Nucleus accumbens (tissue), 56 donors: ENCODE measurements around the gene MAP4K4.

Experiments
- DNase-seq, 56 donors: peaks; one replicate each; lab custom pipeline; 2025; lab: John Stamatoyannopoulos, UW

MAP4K4 gene

DNA sequence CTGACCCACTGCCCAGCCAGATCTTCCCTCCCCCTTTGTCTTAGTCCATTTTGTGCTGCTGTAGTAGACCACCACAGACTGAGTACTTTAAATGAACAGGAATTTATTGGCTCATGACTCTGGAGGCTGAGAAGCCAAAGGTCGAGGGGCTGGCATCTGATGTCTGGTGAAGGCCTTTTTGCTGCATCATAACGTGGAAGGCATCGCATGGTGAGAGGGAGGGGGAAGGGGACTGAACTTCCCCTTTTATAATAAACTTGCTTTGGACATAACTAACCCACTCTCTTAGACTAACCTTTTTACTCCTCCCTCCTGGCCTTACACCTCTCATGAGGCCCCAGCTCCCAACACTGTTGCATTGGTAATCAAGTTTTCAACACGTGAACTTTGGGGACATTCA is 83.8 kb downstream of the MAP4K4 start:
- DNase-seq: no peak

DNA sequence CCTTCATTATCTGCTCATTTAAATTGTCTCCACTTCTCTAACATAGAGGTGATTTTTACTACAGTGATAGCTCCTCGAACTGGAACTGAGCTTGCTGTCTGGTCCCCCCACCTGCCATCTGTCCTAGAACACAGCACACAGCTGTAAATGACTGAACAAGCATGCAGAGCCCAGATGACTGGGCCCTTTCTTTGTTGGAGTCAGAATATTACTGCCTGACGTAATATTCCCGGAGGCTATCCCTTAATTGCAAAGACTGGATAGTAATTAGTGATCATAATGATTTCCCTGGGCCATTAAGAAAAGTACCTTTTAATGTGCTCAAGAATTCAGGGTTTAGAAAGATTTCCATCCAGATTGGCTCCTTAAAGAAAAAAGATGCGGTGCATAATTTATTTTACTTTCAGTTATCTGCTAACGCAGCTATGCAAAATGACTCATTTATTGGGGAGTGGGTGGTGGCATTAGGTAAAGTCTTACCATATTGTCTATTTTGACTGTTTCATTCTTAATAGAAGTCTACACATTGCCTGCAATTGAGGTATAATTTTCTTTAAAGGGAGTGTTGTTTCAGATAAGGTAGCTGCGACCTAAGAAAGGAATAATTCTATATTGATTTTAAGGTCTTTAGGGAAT is 84.4 kb downstream of the MAP4K4 start:
- DNase-seq: peak in 11 of 56 donors; percentile 20 to 46 (median 35)

DNA sequence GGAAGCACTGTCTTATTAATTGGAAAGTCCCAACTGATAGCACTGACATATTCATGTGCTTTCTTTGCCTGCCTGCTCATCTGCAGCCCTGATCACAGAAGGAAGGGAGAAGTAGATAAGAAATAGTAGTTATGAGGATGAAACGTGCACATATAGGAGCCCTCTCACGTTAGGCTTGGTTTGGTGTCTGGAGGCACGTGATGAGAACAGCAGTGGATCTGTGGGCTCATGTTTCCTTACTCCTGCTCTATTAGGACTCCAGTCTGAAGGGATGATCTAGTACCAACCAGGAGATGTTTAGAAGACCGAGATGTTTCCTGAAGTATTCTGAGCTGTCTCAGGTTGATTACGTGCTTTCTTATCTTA is 84.9 kb downstream of the MAP4K4 start:
- no peak for DNase-seq

DNA sequence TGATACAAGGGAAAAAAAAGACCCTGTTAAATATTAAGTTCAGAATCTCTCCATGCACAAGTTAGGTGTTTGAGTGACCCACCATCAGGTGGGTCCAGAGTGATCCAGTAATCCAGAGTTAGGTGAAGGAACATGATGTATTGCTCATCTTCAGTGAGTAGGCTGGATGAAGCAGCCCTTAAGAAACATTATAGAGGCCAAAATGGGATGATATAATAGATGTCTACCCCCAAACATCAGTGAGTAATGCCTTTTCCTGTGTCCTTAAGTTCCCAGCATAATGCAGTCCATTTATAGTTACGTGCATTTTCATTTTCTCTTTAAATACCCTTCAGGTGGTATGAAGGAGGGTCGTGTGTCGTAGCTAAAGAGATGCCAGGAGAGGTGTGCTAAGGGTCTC is 89.6 kb downstream of the MAP4K4 start:
- no peak for DNase-seq

DNA sequence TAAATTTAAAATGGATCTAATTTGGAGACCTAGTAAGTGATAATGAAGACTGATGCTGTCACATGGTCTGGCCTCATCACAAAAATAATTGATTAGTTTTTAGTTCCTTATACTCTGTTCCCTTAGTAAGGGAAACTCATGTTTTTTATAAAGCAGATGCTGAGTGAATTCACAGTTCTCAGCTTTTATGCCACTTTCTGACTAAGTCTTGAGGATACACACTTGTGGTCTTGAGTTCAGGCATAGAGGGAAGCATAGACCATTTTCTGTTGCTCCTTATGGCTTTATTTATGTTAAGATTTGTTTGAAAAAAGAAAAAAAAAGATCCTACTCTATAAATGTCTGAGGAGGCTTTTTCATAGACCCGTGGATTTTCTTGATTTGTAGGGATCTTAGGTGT is 91.1 kb downstream of the MAP4K4 start:
- DNase-seq: no peak

DNA sequence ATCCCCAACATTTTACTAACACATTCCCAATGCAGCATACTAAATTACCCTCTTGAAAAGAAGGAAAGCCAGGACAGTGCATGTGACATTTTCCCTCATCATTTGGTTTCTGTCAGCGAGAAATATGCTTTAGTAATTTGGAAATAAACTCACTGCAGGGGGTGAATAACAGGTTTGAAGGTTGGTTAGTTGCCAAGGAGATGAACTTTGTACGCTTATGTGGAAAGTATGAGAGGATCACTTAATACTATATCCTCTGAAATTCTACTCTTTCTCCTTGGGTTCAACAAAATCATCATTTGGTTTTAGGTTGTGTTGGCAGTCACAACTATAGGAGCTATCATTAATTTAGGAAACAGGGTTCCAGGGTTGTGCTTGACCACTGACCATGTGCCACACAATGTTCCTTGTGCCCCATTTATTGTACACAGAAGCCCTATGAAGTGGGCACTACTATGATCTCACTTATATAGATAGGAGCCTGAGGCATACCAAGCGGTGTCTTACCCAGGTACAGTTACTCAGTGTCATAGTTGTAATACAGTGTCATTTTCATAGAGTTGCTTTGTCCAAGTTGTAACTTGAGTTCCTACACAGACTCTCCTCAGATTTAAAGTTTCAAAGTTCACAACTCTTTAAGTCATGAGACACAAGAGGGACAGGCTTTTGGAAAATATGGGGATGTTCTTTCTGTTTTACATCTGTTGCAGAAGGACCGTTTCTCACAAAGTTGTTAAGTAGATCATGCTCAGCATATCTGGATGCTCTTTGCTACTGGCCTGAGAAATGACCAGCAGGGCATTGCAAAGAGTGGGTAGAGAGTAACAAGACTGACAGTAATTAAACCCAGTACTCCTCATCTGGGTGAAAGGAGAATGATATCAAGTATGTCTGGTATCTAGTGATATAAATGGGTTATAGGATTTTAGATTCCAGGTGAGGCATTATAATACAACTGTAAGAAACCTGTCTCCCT is 91.8 kb downstream of the MAP4K4 start:
- DNase-seq: no peak

DNA sequence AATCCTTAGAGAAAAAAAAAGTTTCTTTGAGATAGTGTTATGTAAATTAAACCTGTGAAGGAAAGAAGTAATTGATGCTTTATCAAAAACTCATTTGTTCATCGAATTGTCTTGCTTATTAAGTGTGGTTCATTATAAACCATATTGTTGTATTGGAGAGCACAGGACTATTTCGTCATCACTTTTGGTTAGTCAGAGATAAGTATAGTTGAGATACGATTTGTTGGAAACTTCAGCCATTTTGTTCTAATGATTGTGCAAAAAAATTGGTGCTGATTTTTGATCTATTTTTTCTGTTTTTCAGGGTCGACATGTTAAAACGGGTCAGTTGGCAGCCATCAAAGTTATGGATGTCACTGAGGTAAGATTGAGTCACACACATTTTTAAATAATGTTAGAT is 92.9 kb downstream of the MAP4K4 start:
- DNase-seq: no peak

DNA sequence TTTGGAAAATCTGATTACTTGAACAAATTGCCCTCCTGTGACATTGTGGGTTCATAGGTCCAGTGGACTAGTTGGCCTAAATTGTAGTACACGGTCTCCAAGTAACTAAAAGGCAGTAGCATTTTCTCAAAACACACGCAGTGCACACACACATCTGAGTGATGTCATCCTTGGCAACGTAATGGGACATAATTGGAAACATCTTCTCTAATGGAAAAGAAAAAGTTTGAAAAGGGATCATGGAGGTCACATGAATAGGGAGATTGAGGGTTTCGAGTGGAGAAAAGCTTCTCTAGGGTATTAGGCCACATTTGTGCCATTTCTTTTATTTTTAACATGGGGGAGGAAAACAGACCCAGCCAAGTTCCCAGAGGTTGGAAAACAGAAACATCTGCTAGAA is 93.3 kb downstream of the MAP4K4 start:
- DNase-seq: no peak

DNA sequence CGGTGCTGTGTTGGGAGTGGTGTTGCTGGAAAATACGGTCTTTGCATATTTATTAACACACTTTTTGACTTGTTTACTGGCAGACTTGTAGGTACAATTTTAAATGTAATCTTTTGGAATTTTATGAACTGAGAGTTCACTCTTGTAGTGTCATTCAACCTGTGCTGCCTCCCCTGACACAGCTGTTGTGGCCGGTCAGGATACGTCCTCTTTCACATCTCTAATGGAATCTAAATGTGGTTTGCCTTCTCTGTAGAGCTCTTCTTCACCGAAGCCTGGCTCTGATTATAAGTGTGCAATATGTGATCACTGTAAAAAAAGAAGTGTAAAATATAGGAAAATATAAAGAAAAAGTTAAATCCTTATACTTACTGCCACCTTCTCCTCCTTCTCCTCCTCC is 94.7 kb downstream of the MAP4K4 start:
- DNase-seq: no peak

DNA sequence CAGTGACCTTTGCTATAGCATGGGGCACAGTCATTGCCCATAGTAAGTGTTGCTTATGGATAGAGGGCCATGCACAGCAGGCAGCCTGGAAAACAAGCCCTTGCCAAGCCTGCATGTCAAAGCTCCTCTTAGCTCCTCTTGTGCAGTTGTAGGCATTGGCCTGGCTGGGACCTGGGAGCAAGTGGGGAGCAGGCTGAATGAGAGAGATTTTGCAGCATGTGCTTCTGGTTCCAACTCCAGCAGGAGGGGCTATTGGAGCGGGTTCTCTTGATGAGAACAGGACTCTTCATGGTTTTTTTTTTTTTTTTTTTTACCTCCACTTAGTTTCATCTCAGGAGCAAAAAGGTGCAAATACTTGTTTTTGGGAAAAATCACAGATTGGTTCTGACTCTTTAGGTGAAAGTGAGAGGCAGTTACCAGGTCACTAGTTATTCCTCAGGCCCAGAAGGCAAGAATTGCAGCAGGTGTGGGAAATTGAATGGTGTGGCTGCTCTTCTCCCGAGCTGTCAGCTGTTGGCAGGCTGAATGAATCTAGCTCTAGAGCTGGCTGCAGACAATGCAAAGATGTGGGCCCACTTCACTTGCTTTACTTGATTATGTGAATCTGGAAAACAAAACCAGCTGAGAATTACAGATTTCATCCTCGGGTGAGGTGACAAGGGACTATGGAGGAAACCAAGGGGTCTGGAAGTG is 95.9 kb downstream of the MAP4K4 start:
- peak in 22 of 56 donors; percentile 23 to 71 (median 44) for DNase-seq

DNA sequence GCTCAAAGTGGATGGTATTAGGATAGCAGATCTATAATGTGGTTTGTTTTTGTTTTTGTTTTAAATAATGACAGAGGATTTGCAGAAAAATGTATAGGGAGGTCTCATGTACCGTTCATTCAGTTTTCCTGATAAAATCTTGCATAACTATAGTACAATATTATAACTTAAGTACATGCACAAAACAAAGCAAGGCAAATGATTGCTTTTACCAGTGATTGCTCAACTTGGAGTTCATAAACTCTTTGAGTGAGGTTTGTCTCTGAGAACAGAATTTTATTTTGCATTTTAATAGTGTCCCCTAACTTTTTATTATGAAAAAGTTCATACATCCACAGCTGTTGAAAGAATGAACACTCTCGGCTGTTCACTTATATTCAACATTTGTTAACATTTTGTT is 96.6 kb downstream of the MAP4K4 start:
- no peak for DNase-seq

DNA sequence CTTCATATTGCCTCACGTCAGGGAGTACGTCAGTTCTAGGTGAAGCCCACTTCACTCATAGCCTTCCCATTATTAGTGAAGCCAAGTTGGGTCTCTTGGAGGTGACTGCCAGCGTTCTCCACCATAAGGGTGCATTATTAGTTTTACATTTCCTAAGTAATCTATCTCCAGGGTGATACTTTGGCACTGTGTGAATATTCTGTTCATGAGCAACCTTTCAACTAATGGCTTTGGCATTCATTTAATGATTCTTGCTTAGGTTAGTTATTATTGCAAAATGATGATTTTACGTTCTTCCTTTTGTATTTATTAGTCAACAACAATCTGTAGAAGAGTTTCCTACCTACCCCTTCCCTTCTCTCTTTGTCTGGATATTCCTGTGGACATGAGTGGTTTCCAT is 97.5 kb downstream of the MAP4K4 start:
- DNase-seq: no peak

DNA sequence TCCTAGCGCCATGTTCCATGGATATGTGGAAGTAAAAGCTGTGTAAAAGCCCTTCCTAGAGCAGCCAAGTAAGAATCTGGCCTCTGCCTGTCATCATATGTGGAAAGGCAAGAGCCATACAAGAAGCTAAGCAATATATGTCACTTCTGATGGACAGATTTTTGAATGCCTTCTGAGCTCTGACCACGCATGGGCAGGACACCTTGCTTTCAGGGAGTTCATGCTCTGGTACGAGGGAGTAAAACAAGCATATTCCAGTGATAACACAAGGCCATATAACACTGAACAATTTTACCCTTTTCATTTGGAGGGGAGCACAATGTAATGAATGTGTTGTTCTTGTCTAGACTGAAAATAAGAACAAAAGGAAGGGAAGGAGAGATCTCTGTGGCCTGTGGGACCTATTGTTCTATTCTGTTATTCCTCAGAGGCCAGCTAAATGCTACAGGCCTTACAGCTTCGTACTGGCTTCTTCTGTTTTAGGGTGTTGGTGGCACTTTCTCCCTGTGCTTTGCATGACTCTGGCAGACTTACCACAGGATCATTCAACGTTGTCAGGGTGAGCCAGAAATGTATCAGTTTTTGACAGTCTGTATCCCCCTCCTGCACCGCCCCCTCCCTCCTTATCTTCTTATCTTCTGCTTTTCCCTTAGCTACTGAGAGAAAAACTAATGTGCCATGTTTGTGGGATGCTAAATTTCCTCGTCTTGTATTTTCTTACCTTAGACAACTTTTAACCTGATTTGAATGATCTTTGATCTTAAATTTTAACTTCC is 99.5 kb downstream of the MAP4K4 start:
- DNase-seq: peak in 1 of 56 donors; percentile 58

DNA sequence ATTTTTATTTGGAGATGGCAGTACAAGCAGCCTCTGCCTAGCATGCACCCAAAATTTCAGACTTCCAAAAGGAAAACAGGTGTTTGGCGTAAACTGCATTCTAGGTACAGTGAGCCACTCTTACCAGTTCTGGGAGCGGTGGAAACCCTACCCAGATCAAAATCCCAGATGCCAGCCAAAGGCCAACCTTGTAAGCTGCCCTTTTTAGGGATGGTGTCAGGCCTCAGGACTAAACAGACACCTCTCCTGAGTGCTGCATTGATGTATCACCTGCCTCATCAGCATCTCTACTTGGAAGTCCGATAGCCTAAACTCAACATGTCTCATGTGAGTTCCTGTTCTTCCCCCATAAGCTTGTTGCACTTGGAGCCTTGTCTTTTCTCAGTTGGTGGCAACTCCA is 104.0 kb downstream of the MAP4K4 start:
- DNase-seq: no peak

DNA sequence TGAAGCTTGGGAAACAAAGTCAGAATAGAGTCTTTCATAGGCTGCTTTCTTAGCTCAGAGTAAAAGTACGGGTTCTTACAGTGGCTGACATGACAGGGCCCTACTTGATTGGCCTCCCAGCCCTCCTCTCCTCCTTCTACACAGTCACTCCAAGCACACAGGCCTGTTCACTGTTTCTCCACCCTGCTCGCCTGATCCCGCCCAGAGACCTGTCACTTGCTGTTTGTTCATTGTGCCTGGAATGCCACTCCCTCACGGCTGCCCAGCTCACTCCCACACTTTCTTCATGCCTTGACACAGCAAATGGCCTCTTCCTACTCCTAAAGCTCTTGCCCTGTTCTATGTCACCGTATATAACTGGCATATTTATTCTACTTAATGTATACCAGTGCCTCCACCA is 104.8 kb downstream of the MAP4K4 start:
- DNase-seq: peak in 1 of 56 donors; percentile 30

DNA sequence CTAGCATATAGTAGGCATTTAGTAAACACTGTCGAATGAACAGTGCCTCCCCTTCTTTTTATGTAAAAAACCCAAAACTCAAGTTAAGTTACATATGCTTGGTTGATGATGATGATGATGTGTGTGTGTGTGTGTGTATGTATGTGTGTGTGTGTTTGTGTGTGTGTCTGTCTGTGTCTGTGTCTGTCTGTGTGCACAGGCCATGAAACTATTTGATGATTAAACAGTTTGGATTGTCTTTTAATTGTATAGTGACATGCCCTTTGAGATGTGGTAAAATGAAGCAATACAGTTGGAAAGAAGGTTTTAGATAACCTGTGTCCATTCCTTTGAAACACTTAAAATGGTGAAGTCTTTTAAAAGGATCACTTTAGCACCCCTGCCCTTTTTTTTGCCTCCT is 105.6 kb downstream of the MAP4K4 start:
- DNase-seq: no peak

DNA sequence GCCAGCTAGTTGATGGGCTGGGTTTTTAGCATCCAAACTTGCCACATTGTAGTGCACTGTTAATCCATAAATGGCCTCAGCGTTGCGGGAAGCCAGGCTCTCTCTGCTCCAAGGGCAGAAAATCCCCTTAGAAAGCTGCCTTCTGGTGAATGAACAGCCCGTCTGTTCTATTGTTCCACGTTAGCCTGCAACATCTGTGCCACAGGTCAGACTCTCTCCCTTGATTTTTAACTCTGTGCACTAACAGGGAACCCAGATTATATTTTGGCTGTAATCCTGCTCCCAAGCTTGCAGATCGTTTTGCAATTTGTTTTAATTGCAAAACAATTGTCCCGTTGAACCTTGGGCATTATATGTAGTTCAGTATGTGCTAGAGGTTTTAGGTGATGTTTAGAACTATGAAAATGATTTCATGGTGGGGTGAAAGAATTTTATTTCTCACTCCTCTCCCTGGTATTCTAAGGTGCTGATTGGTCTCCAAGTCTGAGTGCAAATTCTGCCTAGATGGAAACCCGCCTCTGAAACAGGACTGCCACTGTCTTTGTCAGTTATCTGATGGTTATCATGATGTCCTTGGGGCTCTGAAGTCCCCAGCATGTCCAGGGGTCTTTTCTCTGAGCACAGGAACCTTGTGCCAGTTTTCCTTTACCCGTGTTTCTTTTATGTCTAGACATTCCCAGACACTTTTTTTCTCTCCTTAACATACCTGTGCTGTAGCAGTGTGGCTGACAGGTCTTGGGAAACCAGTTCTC is 106.6 kb downstream of the MAP4K4 start:
- DNase-seq: peak in 6 of 56 donors; percentile 24 to 39 (median 27)

DNA sequence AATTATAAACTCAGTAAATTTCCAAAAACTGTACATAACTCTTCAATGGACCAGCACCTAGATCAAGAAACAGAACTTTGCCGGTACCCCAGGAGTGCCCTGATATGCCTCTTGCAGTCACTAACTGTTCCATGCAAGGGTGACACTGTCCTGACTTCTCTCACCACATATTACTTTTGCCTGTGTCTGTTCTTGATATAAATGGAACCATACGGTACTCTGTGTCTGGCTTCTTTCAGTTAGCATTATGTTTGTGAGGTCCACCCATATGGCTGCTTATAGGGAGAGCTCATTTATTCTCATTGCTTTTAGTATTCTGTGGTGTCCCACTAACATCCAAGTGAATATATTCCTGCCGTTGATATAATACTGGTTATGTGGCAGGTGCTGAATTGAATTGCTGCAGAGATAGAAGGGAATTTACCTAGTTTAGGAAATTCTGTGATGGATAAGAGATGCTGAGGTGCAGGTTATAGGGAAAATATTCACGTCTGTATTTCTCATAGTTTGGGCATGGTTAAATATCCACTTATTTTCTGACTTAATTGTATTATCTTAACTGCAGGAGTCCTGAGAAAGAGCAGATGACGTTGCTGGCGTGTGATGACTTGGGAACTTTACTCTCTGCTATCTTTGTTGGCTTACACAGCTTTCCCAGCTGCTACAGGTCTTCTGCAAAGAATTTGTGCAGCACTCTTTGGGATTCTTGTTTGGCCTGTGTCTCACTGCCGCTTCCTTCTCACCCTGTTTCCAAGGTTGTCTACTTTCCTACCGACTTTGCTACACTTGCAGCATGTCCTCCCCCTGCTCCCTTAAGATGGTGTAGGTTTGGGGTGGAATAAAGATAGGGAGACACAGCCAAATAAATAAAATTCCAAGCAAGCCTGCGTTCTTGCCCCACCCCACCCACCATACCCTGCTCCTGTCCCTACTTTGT is 107.9 kb downstream of the MAP4K4 start:
- no peak for DNase-seq

DNA sequence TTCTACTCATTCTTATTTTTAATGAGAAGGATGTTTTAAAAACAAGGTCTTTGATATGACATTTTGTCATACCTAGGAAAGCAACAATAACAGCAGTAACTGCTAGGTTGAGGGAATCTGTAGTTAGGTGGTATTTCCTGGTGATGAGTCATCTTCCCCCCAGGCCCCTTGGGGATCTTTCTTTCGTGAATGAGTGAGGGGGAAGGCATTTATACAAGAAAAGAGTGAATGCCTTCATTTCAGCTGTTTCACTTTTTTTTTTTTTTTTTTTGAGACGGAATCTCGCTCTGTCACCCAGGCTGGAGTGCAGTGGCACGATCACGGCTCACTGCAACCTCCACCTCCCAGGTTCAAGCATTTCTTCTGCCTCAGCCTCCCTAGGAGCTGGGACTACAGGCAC is 108.6 kb downstream of the MAP4K4 start:
- no peak for DNase-seq
